Upper lobe of left lung (tissue), 4 donors: ENCODE measurements around the gene HIRA.

Experiments used
- EP300 ChIP-seq, 4 donors: sonication (generic); formaldehyde crosslinking; IDR thresholded peaks; one replicate each; pipeline ENCODE4 v1.5.1; 2017; ENCODE audit warnings: antibody characterized with exemption in 4 of 4, control low read depth in 2 of 4
- POLR2A ChIP-seq, 4 donors: fragments of 450-650 bp; IDR thresholded peaks; one replicate each; pipeline ENCODE4 v1.5.1; 2016 to 2017; ENCODE audit warnings: antibody characterized with exemption in 4 of 4, mild to moderate bottlenecking in 2 of 4
- POLR2AphosphoS5 ChIP-seq, 2 donors: sonication (generic); formaldehyde crosslinking; IDR thresholded peaks; one replicate each; pipeline ENCODE4 v1.5.1; 2017; ENCODE audit warnings: antibody characterized with exemption in 2 of 2
- TF ChIP-seq, protein P1 (sequence below), 6 experiments: fragments of 450-650 bp in 4 of 6; fragments of 200-600 bp in 2 of 6; sonication (generic) in 2 of 6; IDR thresholded peaks; one replicate each; pipeline ENCODE4 v1.5.1; 2016 to 2019; ENCODE audit warnings: antibody characterized with exemption in 6 of 6

DNA sequence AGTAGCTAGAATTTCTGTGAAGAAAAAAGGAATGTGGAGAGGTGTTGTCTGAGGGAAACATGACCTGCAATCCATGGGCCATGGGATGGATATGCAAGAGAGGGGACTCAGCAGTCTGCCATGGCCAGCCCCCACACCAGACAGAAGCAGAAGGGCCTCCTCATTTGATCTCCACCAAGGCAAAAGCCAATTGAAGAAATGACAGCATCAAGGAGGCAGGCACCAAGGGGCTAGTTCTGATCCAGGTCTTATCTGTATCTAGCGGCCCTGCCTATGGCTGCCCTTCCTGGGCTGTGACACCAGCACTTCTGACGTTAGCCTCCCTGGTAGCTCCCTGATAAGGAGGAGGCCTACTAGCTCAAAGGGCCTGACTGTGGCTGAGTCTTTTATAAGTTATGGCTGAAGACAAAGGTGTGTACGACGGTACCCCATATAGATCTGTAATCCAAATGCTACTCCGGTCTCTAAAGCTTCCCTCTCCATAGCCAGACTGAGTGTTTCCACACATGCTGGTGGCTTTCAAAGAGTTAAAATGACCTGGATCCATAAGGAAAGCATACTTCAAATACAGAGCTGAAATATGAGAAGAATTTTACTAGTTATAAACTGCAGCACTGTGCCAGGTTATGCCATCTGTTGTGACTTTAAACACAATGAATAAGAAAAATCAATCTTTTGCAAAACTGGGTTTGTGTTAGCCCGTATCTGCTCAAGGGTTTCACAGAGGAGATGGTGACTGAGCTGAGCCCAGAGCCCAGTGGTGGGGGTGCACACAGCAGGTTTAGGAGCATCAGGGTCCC, 34.4 kb downstream of the HIRA start:
- TF ChIP-seq, protein P1, sequence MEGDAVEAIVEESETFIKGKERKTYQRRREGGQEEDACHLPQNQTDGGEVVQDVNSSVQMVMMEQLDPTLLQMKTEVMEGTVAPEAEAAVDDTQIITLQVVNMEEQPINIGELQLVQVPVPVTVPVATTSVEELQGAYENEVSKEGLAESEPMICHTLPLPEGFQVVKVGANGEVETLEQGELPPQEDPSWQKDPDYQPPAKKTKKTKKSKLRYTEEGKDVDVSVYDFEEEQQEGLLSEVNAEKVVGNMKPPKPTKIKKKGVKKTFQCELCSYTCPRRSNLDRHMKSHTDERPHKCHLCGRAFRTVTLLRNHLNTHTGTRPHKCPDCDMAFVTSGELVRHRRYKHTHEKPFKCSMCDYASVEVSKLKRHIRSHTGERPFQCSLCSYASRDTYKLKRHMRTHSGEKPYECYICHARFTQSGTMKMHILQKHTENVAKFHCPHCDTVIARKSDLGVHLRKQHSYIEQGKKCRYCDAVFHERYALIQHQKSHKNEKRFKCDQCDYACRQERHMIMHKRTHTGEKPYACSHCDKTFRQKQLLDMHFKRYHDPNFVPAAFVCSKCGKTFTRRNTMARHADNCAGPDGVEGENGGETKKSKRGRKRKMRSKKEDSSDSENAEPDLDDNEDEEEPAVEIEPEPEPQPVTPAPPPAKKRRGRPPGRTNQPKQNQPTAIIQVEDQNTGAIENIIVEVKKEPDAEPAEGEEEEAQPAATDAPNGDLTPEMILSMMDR (IDR thresholded peaks at IDR 0.05): no peak
- TF ChIP-seq POLR2AphosphoS5 (IDR thresholded peaks at IDR 0.05) (no peak), POLR2A (IDR thresholded peaks at IDR 0.05) (no peak), EP300 (IDR thresholded peaks at IDR 0.05) (no peak)
